ENCODE measurements around the gene YAP1.

The YAP1 gene

GRCh38 chr11:102115557-102115956, 5.3 kb downstream of the YAP1 start:
- no peak overlapping the region for H3K9ac ChIP-seq (ENCODE audit: low read depth in 1 of 2, low read length in 2 of 2)
- H3K27me3 ChIP-seq (ENCODE audit: control insufficient read depth in 2 of 2, insufficient read depth in 2 of 2, low read length in 2 of 2), result no peaks in the 10 kb centered on the region
- peak overlapping the region; percentile 59 to 84 for H3K27ac ChIP-seq (ENCODE audit: low read depth in 2 of 2, low read length in 2 of 2)
- H3K36me3 ChIP-seq (ENCODE audit: control insufficient read depth in 2 of 2, insufficient read depth in 2 of 2, low read length in 2 of 2), result no peaks in the 10 kb centered on the region
- H3K4me1 ChIP-seq (ENCODE audit: control insufficient read depth in 2 of 2, insufficient read depth in 2 of 2, low read length in 2 of 2), result peaks cover 9 to 25% of the 10 kb centered on the region in 2 donors
- H3K9me3 ChIP-seq (ENCODE audit: control insufficient read depth in 2 of 2, low read length in 2 of 2), result no peaks in the 10 kb centered on the region
- no peak overlapping the region for H3K4me3 ChIP-seq (ENCODE audit: low read length in 2 of 2)

DNA sequence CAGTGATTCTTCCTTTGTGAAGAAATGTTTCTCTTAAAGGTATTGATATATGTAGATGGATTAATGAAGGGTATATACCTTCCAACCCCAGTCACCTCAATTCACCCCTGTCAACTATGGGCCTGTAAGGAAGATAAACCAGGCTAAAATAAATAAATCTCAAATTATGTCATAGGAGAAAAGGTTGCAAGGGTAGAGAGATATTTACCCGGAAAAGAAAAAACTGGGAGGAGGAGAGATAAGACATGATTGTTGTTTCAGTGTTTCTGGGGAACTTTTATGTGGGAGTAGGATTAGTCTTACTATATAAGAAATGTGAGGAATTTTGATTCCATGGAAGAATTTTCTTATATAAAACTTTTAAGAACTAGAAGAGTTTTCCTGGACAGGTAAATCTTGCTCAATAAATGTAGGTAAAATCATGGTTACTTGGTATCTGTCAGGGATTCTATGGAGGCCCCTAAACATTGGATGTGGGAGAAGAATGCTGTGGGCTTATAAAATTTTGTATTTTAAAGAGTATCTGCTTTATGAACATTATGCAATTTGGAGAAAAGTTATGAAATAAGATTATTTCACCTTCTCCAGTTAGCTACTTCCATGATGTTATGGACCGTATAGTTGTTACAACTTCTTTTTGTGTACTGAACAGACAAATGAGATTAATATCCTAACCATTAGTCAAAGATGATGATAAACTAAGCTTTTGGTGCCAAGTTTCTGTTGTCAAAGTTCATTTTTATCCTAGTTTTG, 6.4 kb downstream of the YAP1 start:
- peaks cover 0 to 2% of the 10 kb centered on the region in 2 donors for H3K36me3 ChIP-seq (ENCODE audit: control insufficient read depth in 2 of 2, insufficient read depth in 2 of 2, low read length in 2 of 2)
- H3K27ac ChIP-seq (ENCODE audit: low read depth in 2 of 2, low read length in 2 of 2), result peak overlapping the region; percentile 59 to 84
- no peaks in the 10 kb centered on the region for H3K27me3 ChIP-seq (ENCODE audit: control insufficient read depth in 2 of 2, insufficient read depth in 2 of 2, low read length in 2 of 2)
- H3K9ac ChIP-seq (ENCODE audit: low read depth in 1 of 2, low read length in 2 of 2), result peak overlapping the region in 1 of 2 donors; percentile 37
- no peak overlapping the region for H3K4me3 ChIP-seq (ENCODE audit: low read length in 2 of 2)
- H3K9me3 ChIP-seq (ENCODE audit: control insufficient read depth in 2 of 2, low read length in 2 of 2), result no peaks in the 10 kb centered on the region
- peaks cover 9 to 25% of the 10 kb centered on the region in 2 donors for H3K4me1 ChIP-seq (ENCODE audit: control insufficient read depth in 2 of 2, insufficient read depth in 2 of 2, low read length in 2 of 2)

DNA sequence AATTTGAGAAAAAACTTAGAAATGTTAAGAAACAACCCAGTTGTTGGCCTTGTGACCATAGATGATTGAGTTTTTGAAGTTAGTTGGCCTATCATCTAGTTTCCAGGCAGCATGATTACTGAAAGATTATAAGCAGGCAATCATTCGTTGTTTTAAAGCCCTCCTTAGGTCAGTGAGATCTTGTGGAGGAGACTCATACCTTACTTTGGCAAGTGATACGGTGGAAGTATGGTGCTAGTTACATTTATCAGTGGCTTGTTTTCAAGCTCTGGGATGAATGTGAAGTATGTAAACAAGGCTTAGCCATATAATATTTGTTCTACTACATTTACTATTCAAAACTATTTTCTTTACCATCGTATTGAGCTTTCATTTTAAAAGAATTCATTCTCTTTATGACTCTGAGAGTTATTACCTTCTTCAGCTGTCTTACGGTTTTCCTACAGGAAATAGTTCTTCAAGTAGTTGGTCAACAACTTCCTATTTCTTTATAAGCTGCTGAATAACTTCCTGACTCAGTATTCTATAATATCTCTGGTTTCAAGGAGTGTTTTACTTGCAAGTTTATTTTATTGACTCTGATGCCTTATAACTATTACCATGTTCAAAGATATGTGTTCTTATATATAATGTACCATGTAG, 7.3 kb downstream of the YAP1 start:
- Histone ChIP-seq H3K4me1 (ENCODE audit: control insufficient read depth in 2 of 2, insufficient read depth in 2 of 2, low read length in 2 of 2) (peaks cover 9 to 21% of the 10 kb centered on the region in 2 donors), H3K27ac (ENCODE audit: low read depth in 2 of 2, low read length in 2 of 2) (peak overlapping the region in 1 of 2 donors; percentile 15), H3K9ac (ENCODE audit: low read depth in 1 of 2, low read length in 2 of 2) (no peak overlapping the region), H3K36me3 (ENCODE audit: control insufficient read depth in 2 of 2, insufficient read depth in 2 of 2, low read length in 2 of 2) (peaks cover 0 to 2% of the 10 kb centered on the region in 2 donors), H3K9me3 (ENCODE audit: control insufficient read depth in 2 of 2, low read length in 2 of 2) (no peaks in the 10 kb centered on the region), H3K27me3 (ENCODE audit: control insufficient read depth in 2 of 2, insufficient read depth in 2 of 2, low read length in 2 of 2) (no peaks in the 10 kb centered on the region), H3K4me3 (ENCODE audit: low read length in 2 of 2) (peak overlapping the region in 1 of 2 donors; percentile 8)

DNA sequence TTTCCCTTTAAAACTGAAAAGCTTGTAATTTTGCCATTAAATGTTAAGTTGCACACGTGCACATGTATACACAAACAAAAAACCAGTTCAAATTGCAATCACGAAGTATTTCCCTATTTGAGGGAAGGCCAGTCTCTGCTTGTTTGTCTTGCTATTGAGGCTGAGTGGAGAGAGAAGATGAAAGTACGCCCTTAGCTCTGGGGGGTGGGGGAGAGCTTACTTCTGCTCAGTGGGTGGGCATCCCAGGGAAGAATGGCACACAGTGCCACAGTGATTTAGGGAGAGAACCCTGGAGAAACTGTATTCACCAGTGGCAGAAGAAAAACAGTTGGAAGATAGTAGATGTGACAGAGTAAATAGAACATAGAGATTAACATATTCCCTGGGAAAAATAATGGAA, 8.7 kb downstream of the YAP1 start:
- Histone ChIP-seq H3K36me3 (ENCODE audit: control insufficient read depth in 2 of 2, insufficient read depth in 2 of 2, low read length in 2 of 2) (peaks cover 0 to 2% of the 10 kb centered on the region in 2 donors), H3K9me3 (ENCODE audit: control insufficient read depth in 2 of 2, low read length in 2 of 2) (no peaks in the 10 kb centered on the region), H3K4me1 (ENCODE audit: control insufficient read depth in 2 of 2, insufficient read depth in 2 of 2, low read length in 2 of 2) (peaks cover 9 to 18% of the 10 kb centered on the region in 2 donors), H3K27me3 (ENCODE audit: control insufficient read depth in 2 of 2, insufficient read depth in 2 of 2, low read length in 2 of 2) (no peaks in the 10 kb centered on the region), H3K27ac (ENCODE audit: low read depth in 2 of 2, low read length in 2 of 2) (no peak overlapping the region), H3K9ac (ENCODE audit: low read depth in 1 of 2, low read length in 2 of 2) (no peak overlapping the region), H3K4me3 (ENCODE audit: low read length in 2 of 2) (no peak overlapping the region)

DNA sequence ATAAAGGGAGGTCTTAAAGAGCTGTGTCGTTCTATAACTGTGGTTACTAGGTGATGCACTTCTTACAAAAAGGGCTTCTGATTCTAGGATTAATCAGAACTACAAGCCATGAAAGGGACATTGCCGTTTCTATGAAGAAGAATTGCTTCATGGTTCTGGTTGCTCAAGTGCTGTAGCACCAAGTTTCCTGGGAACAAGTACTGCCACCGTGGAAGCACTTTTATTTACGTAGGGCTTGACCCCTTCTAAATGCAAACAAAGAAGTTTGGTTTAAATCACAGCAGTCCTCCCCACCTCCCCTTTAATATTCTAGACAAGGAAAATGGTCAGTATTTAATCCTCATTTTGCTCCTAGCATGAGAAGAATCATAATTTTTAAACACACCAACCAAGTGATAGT, 9.8 kb downstream of the YAP1 start:
- H3K4me3 ChIP-seq (ENCODE audit: low read length in 2 of 2), result no peak overlapping the region
- no peaks in the 10 kb centered on the region for H3K9me3 ChIP-seq (ENCODE audit: control insufficient read depth in 2 of 2, low read length in 2 of 2)
- no peak overlapping the region for H3K9ac ChIP-seq (ENCODE audit: low read depth in 1 of 2, low read length in 2 of 2)
- no peak overlapping the region for H3K27ac ChIP-seq (ENCODE audit: low read depth in 2 of 2, low read length in 2 of 2)
- peaks cover 9 to 18% of the 10 kb centered on the region in 2 donors for H3K4me1 ChIP-seq (ENCODE audit: control insufficient read depth in 2 of 2, insufficient read depth in 2 of 2, low read length in 2 of 2)
- no peaks in the 10 kb centered on the region for H3K27me3 ChIP-seq (ENCODE audit: control insufficient read depth in 2 of 2, insufficient read depth in 2 of 2, low read length in 2 of 2)
- H3K36me3 ChIP-seq (ENCODE audit: control insufficient read depth in 2 of 2, insufficient read depth in 2 of 2, low read length in 2 of 2), result peaks cover 2% of the 10 kb centered on the region in 2 donors

DNA sequence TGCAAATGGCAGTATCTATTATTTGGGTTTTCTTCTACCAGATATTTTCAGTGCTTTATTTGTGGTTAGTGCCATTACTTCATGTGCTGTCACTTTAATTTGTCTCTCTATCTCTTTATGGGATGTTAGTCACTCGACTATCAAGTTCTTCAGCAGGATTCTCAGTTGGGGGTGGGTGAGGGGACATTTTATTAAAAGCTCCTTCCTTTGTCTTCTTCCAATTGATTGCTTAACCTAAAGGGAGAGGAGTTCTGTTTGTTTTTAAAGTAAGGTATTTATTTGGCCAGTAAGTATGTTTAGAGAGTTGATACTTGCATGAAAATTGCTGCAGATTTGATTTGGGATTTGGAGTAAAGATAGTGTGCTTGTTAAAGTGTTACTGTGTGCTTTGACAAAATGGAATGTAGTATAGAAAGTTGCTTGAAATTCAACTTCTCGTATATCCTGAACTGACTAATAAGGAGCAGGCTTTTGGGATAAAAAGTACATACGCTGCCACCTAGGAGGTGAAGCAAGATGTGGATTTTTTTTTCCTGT, 10.3 kb downstream of the YAP1 start:
- Histone ChIP-seq H3K36me3 (ENCODE audit: control insufficient read depth in 2 of 2, insufficient read depth in 2 of 2, low read length in 2 of 2) (peaks cover 2% of the 10 kb centered on the region in 2 donors), H3K9ac (ENCODE audit: low read depth in 1 of 2, low read length in 2 of 2) (no peak overlapping the region), H3K9me3 (ENCODE audit: control insufficient read depth in 2 of 2, low read length in 2 of 2) (no peaks in the 10 kb centered on the region), H3K4me1 (ENCODE audit: control insufficient read depth in 2 of 2, insufficient read depth in 2 of 2, low read length in 2 of 2) (peaks cover 6 to 15% of the 10 kb centered on the region in 2 donors), H3K27me3 (ENCODE audit: control insufficient read depth in 2 of 2, insufficient read depth in 2 of 2, low read length in 2 of 2) (no peaks in the 10 kb centered on the region), H3K27ac (ENCODE audit: low read depth in 2 of 2, low read length in 2 of 2) (no peak overlapping the region), H3K4me3 (ENCODE audit: low read length in 2 of 2) (no peak overlapping the region)

GRCh38 chr11:102121329-102121728, 11.1 kb downstream of the YAP1 start:
- Histone ChIP-seq H3K9ac (ENCODE audit: low read depth in 1 of 2, low read length in 2 of 2) (no peak overlapping the region), H3K27ac (ENCODE audit: low read depth in 2 of 2, low read length in 2 of 2) (no peak overlapping the region)

DNA sequence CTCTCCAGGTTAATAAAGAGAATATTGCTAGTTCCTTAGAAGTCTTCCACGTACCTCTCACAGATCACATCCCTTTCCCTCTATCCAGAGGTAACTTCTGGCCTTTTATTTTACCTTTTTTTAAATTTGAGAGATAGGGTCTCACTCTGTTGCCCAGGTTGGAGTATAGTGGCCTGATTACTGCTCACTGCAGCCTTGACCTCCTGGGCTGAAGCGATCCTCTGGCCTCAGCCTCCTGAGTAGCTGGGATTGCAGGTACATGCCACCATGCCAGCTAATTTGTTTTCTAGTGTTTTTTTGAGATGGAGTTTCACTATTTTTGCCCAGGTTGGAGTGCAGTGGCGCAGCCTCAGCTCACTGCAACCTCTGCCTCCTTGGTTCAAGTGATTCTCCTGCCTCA, 24.4 kb downstream of the YAP1 start:
- no peak overlapping the region for H3K27ac ChIP-seq (ENCODE audit: low read depth in 2 of 2, low read length in 2 of 2)
- no peaks in the 10 kb centered on the region for H3K9me3 ChIP-seq (ENCODE audit: control insufficient read depth in 2 of 2, low read length in 2 of 2)
- H3K27me3 ChIP-seq (ENCODE audit: control insufficient read depth in 2 of 2, insufficient read depth in 2 of 2, low read length in 2 of 2), result no peaks in the 10 kb centered on the region
- H3K36me3 ChIP-seq (ENCODE audit: control insufficient read depth in 2 of 2, insufficient read depth in 2 of 2, low read length in 2 of 2), result no peaks in the 10 kb centered on the region
- H3K4me3 ChIP-seq (ENCODE audit: low read length in 2 of 2), result no peak overlapping the region
- H3K9ac ChIP-seq (ENCODE audit: low read depth in 1 of 2, low read length in 2 of 2), result no peak overlapping the region
- peaks cover 0 to 3% of the 10 kb centered on the region in 2 donors for H3K4me1 ChIP-seq (ENCODE audit: control insufficient read depth in 2 of 2, insufficient read depth in 2 of 2, low read length in 2 of 2)

More at GRCh38 chr11:102121329-102121728, 11.1 kb downstream of the YAP1 start:
- H3K27me3 ChIP-seq (ENCODE audit: control insufficient read depth in 2 of 2, insufficient read depth in 2 of 2, low read length in 2 of 2), result no peaks in the 10 kb centered on the region
- peaks cover 2% of the 10 kb centered on the region in 2 donors for H3K36me3 ChIP-seq (ENCODE audit: control insufficient read depth in 2 of 2, insufficient read depth in 2 of 2, low read length in 2 of 2)
- H3K4me1 ChIP-seq (ENCODE audit: control insufficient read depth in 2 of 2, insufficient read depth in 2 of 2, low read length in 2 of 2), result peaks cover 2 to 13% of the 10 kb centered on the region in 2 donors
- no peak overlapping the region for H3K4me3 ChIP-seq (ENCODE audit: low read length in 2 of 2)
- no peaks in the 10 kb centered on the region for H3K9me3 ChIP-seq (ENCODE audit: control insufficient read depth in 2 of 2, low read length in 2 of 2)

GRCh38 chr11:102135256-102135655, 25.0 kb downstream of the YAP1 start:
- Histone ChIP-seq H3K4me3 (ENCODE audit: low read length in 2 of 2) (no peak overlapping the region), H3K27me3 (ENCODE audit: control insufficient read depth in 2 of 2, insufficient read depth in 2 of 2, low read length in 2 of 2) (no peaks in the 10 kb centered on the region), H3K4me1 (ENCODE audit: control insufficient read depth in 2 of 2, insufficient read depth in 2 of 2, low read length in 2 of 2) (peaks cover 0 to 3% of the 10 kb centered on the region in 2 donors), H3K36me3 (ENCODE audit: control insufficient read depth in 2 of 2, insufficient read depth in 2 of 2, low read length in 2 of 2) (no peaks in the 10 kb centered on the region), H3K9ac (ENCODE audit: low read depth in 1 of 2, low read length in 2 of 2) (no peak overlapping the region), H3K9me3 (ENCODE audit: control insufficient read depth in 2 of 2, low read length in 2 of 2) (no peaks in the 10 kb centered on the region), H3K27ac (ENCODE audit: low read depth in 2 of 2, low read length in 2 of 2) (no peak overlapping the region)

DNA sequence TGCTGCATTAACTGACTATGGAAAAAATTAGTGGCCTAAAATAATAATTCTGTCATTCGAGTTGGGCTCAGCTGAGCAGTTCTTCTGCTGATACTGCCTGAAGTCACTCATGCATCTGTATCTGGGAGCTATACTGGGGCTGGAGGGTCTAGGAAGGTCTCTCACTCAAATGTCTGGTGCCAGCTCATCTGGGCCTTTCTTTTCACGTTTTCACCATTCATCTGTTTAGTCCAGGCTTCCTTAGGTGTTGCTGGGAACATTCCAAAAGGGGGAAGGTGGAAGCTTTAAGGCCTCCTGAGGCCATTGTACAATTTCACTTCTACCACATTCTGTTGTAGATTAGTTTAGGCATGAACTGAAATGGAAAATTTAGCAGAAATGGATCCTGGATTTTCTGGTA, 28.0 kb downstream of the YAP1 start:
- peaks cover 0 to 3% of the 10 kb centered on the region in 2 donors for H3K4me1 ChIP-seq (ENCODE audit: control insufficient read depth in 2 of 2, insufficient read depth in 2 of 2, low read length in 2 of 2)
- peak overlapping the region in 1 of 2 donors; percentile 37 for H3K27ac ChIP-seq (ENCODE audit: low read depth in 2 of 2, low read length in 2 of 2)
- no peak overlapping the region for H3K4me3 ChIP-seq (ENCODE audit: low read length in 2 of 2)
- H3K36me3 ChIP-seq (ENCODE audit: control insufficient read depth in 2 of 2, insufficient read depth in 2 of 2, low read length in 2 of 2), result no peaks in the 10 kb centered on the region
- no peaks in the 10 kb centered on the region for H3K27me3 ChIP-seq (ENCODE audit: control insufficient read depth in 2 of 2, insufficient read depth in 2 of 2, low read length in 2 of 2)
- no peaks in the 10 kb centered on the region for H3K9me3 ChIP-seq (ENCODE audit: control insufficient read depth in 2 of 2, low read length in 2 of 2)
- no peak overlapping the region for H3K9ac ChIP-seq (ENCODE audit: low read depth in 1 of 2, low read length in 2 of 2)

All from mucosa of rectum (tissue), 2 donors.